VCaP (cell line): ENCODE measurements around the gene CUTA.
A peak's percentile ranks its signal among the peaks of the same experiment; 100 is the strongest.

Source experiments
- H3K27ac ChIP-seq: fragments of 450-650 bp; 2 replicates; pipeline ENCODE4 v1.5.1; 2017
- CTCF ChIP-seq: fragments of 450-650 bp; conservative IDR thresholded peaks from 2 replicates; pipeline ENCODE4 v1.5.1; 2017; ENCODE audit warnings: mild to moderate bottlenecking, moderate library complexity

CUTA gene

GRCh38 chr6:33418690-33419291 is 884 bp upstream of the CUTA start:
- peak overlapping the region; percentile 94 for H3K27ac ChIP-seq
- peak; percentile 18; the same call in 1 of the 2 replicates for TF ChIP-seq CTCF

- TF ChIP-seq CTCF, result no peak
- peak overlapping the region; percentile 94 for H3K27ac ChIP-seq
Measured at GRCh38 chr6:33417128-33417902, 592 bp downstream of the CUTA start.

- TF ChIP-seq CTCF, result no peak
- H3K27ac ChIP-seq, result peak overlapping the region; percentile 94
Measured at GRCh38 chr6:33416386-33417127, 1.4 kb downstream of the CUTA start.

- TF ChIP-seq CTCF, result no peak
- peak overlapping the region; percentile 94; the same call in 1 of the 2 replicates for H3K27ac ChIP-seq
Measured at GRCh38 chr6:33415831-33416230, 2.1 kb downstream of the CUTA start.

- peak overlapping the region; percentile 7 for H3K27ac ChIP-seq
Measured at GRCh38 chr6:33414592-33415271, 3.2 kb downstream of the CUTA start.

GRCh38 chr6:33413241-33414120 is 4.4 kb downstream of the CUTA start:
- no peak overlapping the region; the same call in 1 of the 2 replicates for H3K27ac ChIP-seq
- TF ChIP-seq CTCF, result no peak

More at GRCh38 chr6:33414592-33415271, 3.2 kb downstream of the CUTA start:
- TF ChIP-seq CTCF, result peak; percentile 62
